Ovary (tissue), 9 donors: ENCODE measurements around the gene LMX1A. TPM values are rescaled to one million over a fixed set of nuclear protein-coding genes. Genes with fewer than 3 reads are reported as not detected.

Experiments used
- DNase-seq, 5 donors: peaks; one replicate each; pipeline ENCODE4 v3.0.0-alpha.2; 2019 to 2020
- H3K27ac ChIP-seq, 2 donors: fragments of 200-600 bp; one replicate each; pipeline versions ENCODE4 v1.5.1 to v1.8.0; 2019 to 2022
- H3K27me3 ChIP-seq: fragments of 200-600 bp; one replicate; pipeline ENCODE4 v1.8.0; 2022
- H3K36me3 ChIP-seq: fragments of 200-600 bp; sonication (generic); one replicate; pipeline ENCODE4 v1.5.1; 2019
- H3K4me1 ChIP-seq: one replicate; pipeline ENCODE4 v1.8.1; 2013; ENCODE audit warnings: mild to moderate bottlenecking, moderate library complexity; ENCODE audit not compliant: insufficient read depth
- H3K4me3 ChIP-seq: fragments of 200-600 bp; sonication (generic); one replicate; pipeline ENCODE4 v1.5.1; 2017
- H3K9me3 ChIP-seq, 2 donors: fragments of 200-600 bp in 1 of 2; sonication (generic) in 1 of 2; one replicate each; pipeline versions ENCODE4 v1.5.1 to v1.8.1; 2013 to 2019; ENCODE audit warnings: mild to moderate bottlenecking in 1 of 2, moderate library complexity in 1 of 2
- EP300 ChIP-seq: sonication (generic); formaldehyde crosslinking; IDR thresholded peaks from one replicate; pipeline ENCODE4 v1.6.1; 2017; ENCODE audit warnings: antibody characterized with exemption
- POLR2A ChIP-seq: fragments of 450-650 bp; IDR thresholded peaks from one replicate; pipeline ENCODE4 v1.6.1; 2017; ENCODE audit warnings: antibody characterized with exemption, mild to moderate bottlenecking, moderate library complexity
- WGBS, 3 donors: extraction: QIAGEN DNeasy Blood & Tissue Kit in 1 of 3; methylation state at CpG; one replicate each; pipeline versions ENCODE4 v1.1.5 to v1.1.7; 2013 to 2017; 5-methylcytosine and 5-hydroxymethylcytosine counted together
- intact Hi-C, 4 donors: fragments of 100-400 bp; cut with DNase I; formaldehyde crosslinking; loops; one replicate each; pipeline versions ENCODE4 v1.11.0 to v1.15.1; 2022 to 2023
- polyA plus RNA-seq, 2 donors: library from polyadenylated mRNA; stranded (reverse); fragments of 200-250 nt in 1 of 2; fragments of 350-450 nt in 1 of 2; fragmentation: Illumina TruSeq in 1 of 2; extraction: RNeasy Lipid Tissue Mini Kit (QIAGEN cat#74804) in 1 of 2; gene quantifications; one replicate each; pipeline ENCODE4 v1.2.3, GENCODE V29; 2013 to 2014
- total RNA-seq, 7 donors: library from RNA; depleted of rRNA in 2 of 7; stranded (reverse); fragments of >200 nt in 2 of 7; fragmentation: NEBNext Ultra II Directional in 3 of 7; extraction: Animal tissue kit (Norgen Biotek cat#: 25700) in 3 of 7; gene quantifications; one replicate each; pipeline versions ENCODE4 v1.1.0 to v1.2.4, GENCODE V29; 2016 to 2023
- TF ChIP-seq, protein P1 (sequence below), 3 donors: fragments of 450-650 bp in 2 of 3; fragments of 200-600 bp in 1 of 3; IDR thresholded peaks; one replicate each; pipeline versions ENCODE4 v1.5.1 to v1.8.0; 2016 to 2022; ENCODE audit warnings: antibody characterized with exemption in 3 of 3, mild to moderate bottlenecking in 1 of 3
- donor health status: DM: no; HTN: no; CAD: no; lungs with moderate emphysema.
- donor health status: DM: no; HTN: no; CAD: no.
- donor health status: Bipolar disorder and iron deficiency.
- donor health status: DM: yes; HTN: yes; CAD: no.
- donor health status: DM: no; HTN: no; CAD: no.
- donor health status: DM: yes; HTN: yes; CAD: no.

Gene LMX1A
- total and polyA plus RNA-seq, 9 donors, result 0.15 TPM; not detected in 8

DNA sequence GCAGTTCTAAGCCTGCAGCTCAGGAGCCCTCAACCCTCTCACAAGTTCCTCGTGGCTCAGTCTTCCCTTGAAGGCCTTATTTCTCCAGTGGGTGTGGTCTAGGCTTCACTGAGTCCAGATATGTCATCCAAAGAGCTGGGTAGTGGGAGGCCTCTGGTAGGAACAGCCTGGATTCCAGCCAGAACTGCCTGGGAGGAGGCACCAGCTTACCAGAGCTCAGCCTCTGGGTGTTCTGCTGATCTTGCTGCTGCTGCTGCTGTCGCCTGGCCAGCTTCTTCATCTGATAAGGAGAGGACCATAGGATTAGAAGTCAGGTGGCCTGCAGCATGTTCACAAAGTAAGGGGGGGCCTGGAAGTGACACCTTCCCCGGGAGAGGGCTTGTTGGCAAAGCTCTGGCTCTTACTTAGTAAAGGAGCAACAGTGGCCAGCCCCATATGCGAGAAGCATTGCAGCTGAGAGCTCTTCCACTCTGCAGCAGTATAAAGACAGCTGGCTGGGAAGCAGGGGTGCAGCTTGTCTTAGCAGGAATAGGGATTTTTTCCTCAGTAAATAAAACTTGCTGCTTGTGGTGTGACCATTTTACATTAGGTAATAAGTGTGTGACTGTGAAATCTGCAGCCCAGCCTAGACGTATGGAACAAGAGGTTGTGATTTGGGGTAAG lies 148.5 kb downstream of the LMX1A start:
- no peak for DNase-seq
- no peaks in the 10 kb centered on the region for H3K36me3 ChIP-seq
- H3K27me3 ChIP-seq, result no peaks in the 10 kb centered on the region
- no peak overlapping the region for H3K27ac ChIP-seq
- no peaks in the 10 kb centered on the region for H3K9me3 ChIP-seq
- no peak overlapping the region for H3K4me3 ChIP-seq
- TF ChIP-seq EP300, result no peak
- TF ChIP-seq, protein P1, sequence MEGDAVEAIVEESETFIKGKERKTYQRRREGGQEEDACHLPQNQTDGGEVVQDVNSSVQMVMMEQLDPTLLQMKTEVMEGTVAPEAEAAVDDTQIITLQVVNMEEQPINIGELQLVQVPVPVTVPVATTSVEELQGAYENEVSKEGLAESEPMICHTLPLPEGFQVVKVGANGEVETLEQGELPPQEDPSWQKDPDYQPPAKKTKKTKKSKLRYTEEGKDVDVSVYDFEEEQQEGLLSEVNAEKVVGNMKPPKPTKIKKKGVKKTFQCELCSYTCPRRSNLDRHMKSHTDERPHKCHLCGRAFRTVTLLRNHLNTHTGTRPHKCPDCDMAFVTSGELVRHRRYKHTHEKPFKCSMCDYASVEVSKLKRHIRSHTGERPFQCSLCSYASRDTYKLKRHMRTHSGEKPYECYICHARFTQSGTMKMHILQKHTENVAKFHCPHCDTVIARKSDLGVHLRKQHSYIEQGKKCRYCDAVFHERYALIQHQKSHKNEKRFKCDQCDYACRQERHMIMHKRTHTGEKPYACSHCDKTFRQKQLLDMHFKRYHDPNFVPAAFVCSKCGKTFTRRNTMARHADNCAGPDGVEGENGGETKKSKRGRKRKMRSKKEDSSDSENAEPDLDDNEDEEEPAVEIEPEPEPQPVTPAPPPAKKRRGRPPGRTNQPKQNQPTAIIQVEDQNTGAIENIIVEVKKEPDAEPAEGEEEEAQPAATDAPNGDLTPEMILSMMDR (IDR thresholded peaks at IDR 0.05), result no peak
- no peaks in the 10 kb centered on the region for H3K4me1 ChIP-seq
- intact Hi-C loops, result no loop called here
- 23 to 34% (median 30%) methylated on average over 5 of the region's 5 CpGs for WGBS, 3 donors

DNA sequence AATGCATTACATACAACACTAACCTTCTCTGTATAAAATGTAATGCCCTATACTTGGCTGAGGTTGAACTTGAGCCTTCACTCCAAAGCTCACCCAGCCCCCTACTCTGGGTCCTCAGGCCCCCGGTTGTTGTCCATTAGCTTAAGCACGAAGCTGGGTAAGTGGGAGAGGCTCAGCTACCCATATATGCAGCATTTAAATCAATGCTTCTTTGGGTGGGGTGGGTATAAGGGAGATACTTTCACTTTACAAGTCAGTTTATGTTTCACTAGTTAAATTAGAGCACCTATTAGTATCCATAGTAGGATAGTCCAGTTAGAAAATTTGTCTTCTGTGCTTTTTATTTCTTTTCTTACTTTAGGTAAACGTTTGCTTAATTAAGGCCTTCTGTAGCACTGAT lies 151.4 kb downstream of the LMX1A start:
- no peak for TF ChIP-seq POLR2A
- TF ChIP-seq, protein P1 (IDR thresholded peaks at IDR 0.05), result no peak
- TF ChIP-seq EP300, result no peak
- H3K4me3 ChIP-seq, result no peak overlapping the region

GRCh38 chr1:165204548-165204947 lies 152.0 kb downstream of the LMX1A start:
- H3K36me3 ChIP-seq, result no peaks in the 10 kb centered on the region
- no peaks in the 10 kb centered on the region for H3K4me1 ChIP-seq
- WGBS, 3 donors, result 62 to 72% (median 63%) methylated on average over 1 of the region's 1 CpG
- H3K4me3 ChIP-seq, result no peak overlapping the region
- no peaks in the 10 kb centered on the region for H3K27me3 ChIP-seq
- H3K9me3 ChIP-seq, result no peaks in the 10 kb centered on the region
- DNase-seq, result no peak
- H3K27ac ChIP-seq, result no peak overlapping the region
- TF ChIP-seq, protein P1 (IDR thresholded peaks at IDR 0.05), result no peak
- TF ChIP-seq POLR2A (no peak), EP300 (no peak)
- intact Hi-C loops, result no loop called here

More for the DNA sequence above, 151.4 kb downstream of the LMX1A start:
- DNase-seq, result no peak
- Histone ChIP-seq H3K9me3 (no peaks in the 10 kb centered on the region), H3K27me3 (no peaks in the 10 kb centered on the region), H3K36me3 (no peaks in the 10 kb centered on the region), H3K27ac (no peak overlapping the region), H3K4me1 (no peaks in the 10 kb centered on the region)
- WGBS, 3 donors, result 31 to 33% (median 33%) methylated on average over 3 of the region's 3 CpGs
- intact Hi-C loops, result no loop called here

- intact Hi-C loops, result no loop called here
- no peak for DNase-seq
- H3K4me1 ChIP-seq, result no peaks in the 10 kb centered on the region
- no peaks in the 10 kb centered on the region for H3K9me3 ChIP-seq
- no peak overlapping the region for H3K4me3 ChIP-seq
- H3K27ac ChIP-seq, result no peak overlapping the region
- 61 to 67% (median 62%) methylated on average over 4 of the region's 4 CpGs for WGBS, 3 donors
- no peak for TF ChIP-seq POLR2A
- TF ChIP-seq EP300, result no peak
- TF ChIP-seq, protein P1 (IDR thresholded peaks at IDR 0.05), result no peak
- no peaks in the 10 kb centered on the region for H3K27me3 ChIP-seq
- H3K36me3 ChIP-seq, result no peaks in the 10 kb centered on the region
Measured at GRCh38 chr1:165191087-165191486, 165.4 kb downstream of the LMX1A start.
